Transverse colon (tissue), 4 donors: ENCODE results near the gene CAMK2D. TPM values are rescaled to one million over a fixed set of nuclear protein-coding genes. Genes with fewer than 3 reads are reported as not detected.

Source experiments
- DNase-seq: peaks from one replicate; pipeline ENCODE4 v3.0.0-alpha.2; 2019
- H3K27ac ChIP-seq, 4 donors: fragments of 200-600 bp; sonication (generic); 2 replicates each; pipeline ENCODE4 v1.5.1; 2016 to 2018; ENCODE audit warnings: inconsistent platforms in 4 of 4
- H3K27me3 ChIP-seq: fragments of 200-600 bp; sonication (generic); 2 replicates; pipeline ENCODE4 v1.5.1; 2017; ENCODE audit warnings: inconsistent platforms
- H3K36me3 ChIP-seq, 4 donors: fragments of 200-600 bp; sonication (generic); 2 replicates each; pipeline ENCODE4 v1.5.1; 2017 to 2019; ENCODE audit warnings: inconsistent platforms in 4 of 4
- H3K4me1 ChIP-seq, 4 donors: fragments of 200-600 bp; sonication (generic); 2 replicates each; pipeline ENCODE4 v1.5.1; 2017 to 2020; ENCODE audit warnings: inconsistent platforms in 4 of 4
- H3K4me3 ChIP-seq, 4 donors: fragments of 200-600 bp; sonication (generic); 1 replicate in 1 of 4; 2 replicates in 3 of 4; pipeline versions ENCODE4 v1.5.1 to v1.6.1; 2017 to 2019; ENCODE audit warnings: inconsistent platforms in 4 of 4
- H3K9me3 ChIP-seq, 2 donors: fragments of 200-600 bp; sonication (generic); 2 replicates each; pipeline ENCODE4 v1.5.1; 2017 to 2019; ENCODE audit warnings: inconsistent platforms in 2 of 2
- EP300 ChIP-seq: sonication (generic); formaldehyde crosslinking; IDR thresholded peaks from one replicate; pipeline ENCODE4 v1.6.1; 2017; ENCODE audit warnings: antibody characterized with exemption, low read depth
- POLR2A ChIP-seq: fragments of 450-650 bp; IDR thresholded peaks from one replicate; pipeline ENCODE4 v1.6.1; 2016; ENCODE audit warnings: antibody characterized with exemption, mild to moderate bottlenecking, moderate library complexity
- POLR2AphosphoS5 ChIP-seq, 3 donors: sonication (generic); formaldehyde crosslinking; IDR thresholded peaks; one replicate each; pipeline ENCODE4 v1.6.1; 2016; ENCODE audit warnings: antibody characterized with exemption in 3 of 3
- WGBS, 2 donors: methylation state at CpG; one replicate each; pipeline ENCODE4 v1.1.5; 2018; ENCODE audit warnings: low coverage in 1 of 2; 5-methylcytosine and 5-hydroxymethylcytosine counted together
- in situ Hi-C, 4 donors: fragments of 200-750 bp; cut with MboI; loops; one replicate each; pipeline versions ENCODE4 v1.15.0 to v1.15.1; 2017; ENCODE audit warnings: low sequenced_read_pairs in 3 of 4, low pct_ligation_motif_present in 1 of 4, low pct_unique_long_range_greater_than_20kb in 1 of 4
- intact Hi-C: fragments of 100-400 bp; cut with DNase I; formaldehyde crosslinking; loops from one replicate; pipeline ENCODE4 v1.15.1; 2023; ENCODE audit warnings: low total_unique reads
- total RNA-seq, 4 donors: library from RNA; depleted of rRNA; stranded (reverse); fragments of >200 nt; gene quantifications; one replicate each; pipeline ENCODE4 v1.1.0, GENCODE V29; 2016
- TF ChIP-seq, protein P1 (sequence below), 5 experiments: fragments of 200-600 bp in 3 of 5; fragments of 450-650 bp in 2 of 5; sonication (generic) in 3 of 5; IDR thresholded peaks; 1 replicate in 2 of 5; 2 replicates in 3 of 5; pipeline ENCODE4 v1.5.1; 2016 to 2017; ENCODE audit warnings: antibody characterized with exemption in 5 of 5, inconsistent platforms in 3 of 5, mild to moderate bottlenecking in 2 of 5, moderate library complexity in 1 of 5

CAMK2D gene
- total RNA-seq, 4 donors from 2014 or later = 54.5 to 107 (median 84.7) TPM

- H3K4me1 ChIP-seq = no peaks in the 10 kb centered on the region
- TF ChIP-seq EP300 = no peak
- no peak for TF ChIP-seq POLR2AphosphoS5 (IDR thresholded peaks at IDR 0.05)
- TF ChIP-seq, protein P1, sequence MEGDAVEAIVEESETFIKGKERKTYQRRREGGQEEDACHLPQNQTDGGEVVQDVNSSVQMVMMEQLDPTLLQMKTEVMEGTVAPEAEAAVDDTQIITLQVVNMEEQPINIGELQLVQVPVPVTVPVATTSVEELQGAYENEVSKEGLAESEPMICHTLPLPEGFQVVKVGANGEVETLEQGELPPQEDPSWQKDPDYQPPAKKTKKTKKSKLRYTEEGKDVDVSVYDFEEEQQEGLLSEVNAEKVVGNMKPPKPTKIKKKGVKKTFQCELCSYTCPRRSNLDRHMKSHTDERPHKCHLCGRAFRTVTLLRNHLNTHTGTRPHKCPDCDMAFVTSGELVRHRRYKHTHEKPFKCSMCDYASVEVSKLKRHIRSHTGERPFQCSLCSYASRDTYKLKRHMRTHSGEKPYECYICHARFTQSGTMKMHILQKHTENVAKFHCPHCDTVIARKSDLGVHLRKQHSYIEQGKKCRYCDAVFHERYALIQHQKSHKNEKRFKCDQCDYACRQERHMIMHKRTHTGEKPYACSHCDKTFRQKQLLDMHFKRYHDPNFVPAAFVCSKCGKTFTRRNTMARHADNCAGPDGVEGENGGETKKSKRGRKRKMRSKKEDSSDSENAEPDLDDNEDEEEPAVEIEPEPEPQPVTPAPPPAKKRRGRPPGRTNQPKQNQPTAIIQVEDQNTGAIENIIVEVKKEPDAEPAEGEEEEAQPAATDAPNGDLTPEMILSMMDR (IDR thresholded peaks at IDR 0.05) = no peak
- TF ChIP-seq POLR2A = no peak
- no peaks in the 10 kb centered on the region for H3K27me3 ChIP-seq
- intact Hi-C loops (no loop called here), in situ Hi-C loops (no loop called here)
- DNase-seq = no peak
- no peak overlapping the region for H3K4me3 ChIP-seq
- H3K9me3 ChIP-seq = no peaks in the 10 kb centered on the region
- WGBS, 2 donors = 84 to 91% methylated on average over 1 of the region's 1 CpG
- no peak overlapping the region for H3K27ac ChIP-seq
- peaks cover 0 to 14% (median 5%) of the 10 kb centered on the region in 4 donors for H3K36me3 ChIP-seq
These were observed 261.8 kb downstream of the CAMK2D start for GRCh38 chr4:113499696-113500095.

GRCh38 chr4:113499166-113499565 lies 262.4 kb downstream of the CAMK2D start:
- no peak overlapping the region for H3K27ac ChIP-seq
- no peak overlapping the region for H3K4me3 ChIP-seq
- no peaks in the 10 kb centered on the region for H3K27me3 ChIP-seq
- no peak for TF ChIP-seq EP300
- TF ChIP-seq, protein P1 (IDR thresholded peaks at IDR 0.05) = no peak
- no peak for TF ChIP-seq POLR2AphosphoS5 (IDR thresholded peaks at IDR 0.05)
- intact Hi-C loops (no loop called here), in situ Hi-C loops (no loop called here)
- 75 to 100% methylated on average over 1 of the region's 1 CpG for WGBS, 2 donors
- H3K9me3 ChIP-seq = no peaks in the 10 kb centered on the region
- H3K36me3 ChIP-seq = peaks cover 0 to 15% (median 5%) of the 10 kb centered on the region in 4 donors
- no peak for DNase-seq
- H3K4me1 ChIP-seq = no peaks in the 10 kb centered on the region

- DNase-seq = no peak
- TF ChIP-seq EP300 (no peak), POLR2AphosphoS5 (IDR thresholded peaks at IDR 0.05) (no peak), POLR2A (no peak)
- TF ChIP-seq, protein P1 (IDR thresholded peaks at IDR 0.05) = no peak
- H3K9me3 ChIP-seq = no peaks in the 10 kb centered on the region
- no peaks in the 10 kb centered on the region for H3K27me3 ChIP-seq
- peaks cover 0 to 15% (median 5%) of the 10 kb centered on the region in 4 donors for H3K36me3 ChIP-seq
- H3K4me3 ChIP-seq = no peak overlapping the region
- H3K4me1 ChIP-seq = no peaks in the 10 kb centered on the region
- in situ Hi-C loops (no loop called here), intact Hi-C loops (no loop called here)
- WGBS, 2 donors = 82 to 91% methylated on average over 3 of the region's 3 CpGs
- H3K27ac ChIP-seq = no peak overlapping the region
These were observed 264.2 kb downstream of the CAMK2D start for GRCh38 chr4:113497154-113497884.

DNA sequence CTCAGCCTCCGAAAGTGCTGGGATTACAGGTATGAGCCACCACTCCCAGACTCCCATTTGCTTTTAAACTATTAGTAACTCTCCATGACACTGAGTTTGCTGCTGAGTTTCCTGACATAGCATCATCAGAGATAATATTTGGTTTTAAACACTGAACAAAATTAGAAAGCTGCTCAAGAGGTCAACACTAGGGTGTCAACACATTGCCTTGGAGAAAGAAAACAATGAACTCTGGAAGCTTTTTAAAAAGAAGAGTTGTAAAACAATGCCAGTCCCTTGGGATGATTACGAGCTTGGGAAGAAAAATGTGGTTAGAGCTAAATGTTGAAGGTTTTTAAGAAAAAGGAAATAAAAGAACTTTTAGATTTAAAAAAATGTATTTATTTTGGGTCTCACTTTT lies 264.8 kb downstream of the CAMK2D start:
- no peak for TF ChIP-seq POLR2AphosphoS5 (IDR thresholded peaks at IDR 0.05)
- TF ChIP-seq, protein P1 (IDR thresholded peaks at IDR 0.05) = no peak
- no peak for TF ChIP-seq POLR2A
- no peak for TF ChIP-seq EP300
- Histone ChIP-seq H3K4me1 (no peaks in the 10 kb centered on the region), H3K9me3 (no peaks in the 10 kb centered on the region), H3K27me3 (no peaks in the 10 kb centered on the region), H3K36me3 (peaks cover 0 to 15% (median 5%) of the 10 kb centered on the region in 4 donors), H3K4me3 (no peak overlapping the region), H3K27ac (no peak overlapping the region)
- DNase-seq = no peak
- in situ Hi-C loops (no loop called here), intact Hi-C loops (no loop called here)
- WGBS, 2 donors = 62 to 96% methylated on average over 1 to 2 of the region's 2 CpGs
